NCI-H748 (cell line): ENCODE measurements around the gene SP6.

Experiments used
- DNase-seq: peaks from one replicate; lab custom pipeline; 2025; ENCODE audit not compliant: unreplicated experiment; lab: John Stamatoyannopoulos, UW

SP6 gene

DNA sequence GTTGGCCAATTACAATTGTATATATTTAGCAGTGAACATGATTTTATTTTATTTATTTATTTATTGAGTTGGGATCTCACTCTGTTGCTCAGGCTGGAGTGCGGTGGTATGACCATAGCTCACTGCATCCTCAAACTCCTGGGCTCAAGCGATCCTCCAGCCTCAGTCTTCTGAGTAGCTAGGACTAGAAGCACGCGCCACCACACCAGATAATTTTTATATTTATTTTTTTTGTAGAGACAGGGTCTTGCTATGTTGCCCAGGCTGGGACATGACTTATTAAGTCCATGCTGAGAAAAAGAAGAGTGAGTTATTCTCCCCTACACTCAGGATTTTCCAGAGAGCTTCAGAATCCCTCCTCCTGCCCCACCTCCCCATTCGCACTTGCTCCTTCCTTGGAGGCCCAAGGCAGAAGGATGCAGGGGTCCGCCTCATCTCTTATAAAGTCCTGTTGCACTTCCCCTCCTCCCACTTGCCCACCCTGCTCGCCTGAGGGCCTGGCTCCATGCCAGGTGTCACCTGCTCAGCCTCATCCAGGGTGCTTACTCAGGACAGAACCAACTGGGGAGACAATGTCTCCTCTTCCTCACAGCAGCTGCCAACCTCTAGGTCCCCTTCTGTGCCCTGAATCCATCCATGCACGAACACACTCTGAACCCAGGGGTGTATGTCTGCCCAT lies 29.0 kb upstream of the SP6 start:
- no peak for DNase-seq

DNA sequence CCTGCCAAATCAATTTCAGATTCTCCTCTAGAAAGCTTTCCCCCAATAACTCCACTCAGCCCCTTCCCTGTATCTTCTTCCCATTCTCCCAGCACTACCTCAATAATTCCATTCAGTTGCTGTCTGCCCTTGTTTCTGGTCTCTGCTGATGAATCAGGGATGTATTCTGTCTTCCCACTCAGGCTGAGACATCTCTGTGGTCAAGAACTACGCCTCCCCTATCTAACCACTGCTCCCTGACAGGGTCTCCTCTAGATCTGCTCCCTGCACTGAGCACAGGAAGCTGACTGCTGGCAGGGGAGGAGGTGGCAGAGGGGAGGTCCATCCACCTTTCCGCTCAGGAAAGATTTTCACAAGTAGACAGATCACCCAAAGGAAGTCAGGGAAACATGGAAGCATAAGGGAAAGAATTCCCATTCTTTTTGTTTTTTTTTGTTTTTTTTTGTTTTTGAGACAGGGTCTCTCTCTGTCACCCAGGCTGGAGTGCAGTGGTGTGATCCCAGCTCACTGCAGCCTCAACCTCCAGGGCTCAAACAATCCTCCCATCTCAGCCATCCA lies 28.1 kb upstream of the SP6 start:
- DNase-seq = no peak

DNA sequence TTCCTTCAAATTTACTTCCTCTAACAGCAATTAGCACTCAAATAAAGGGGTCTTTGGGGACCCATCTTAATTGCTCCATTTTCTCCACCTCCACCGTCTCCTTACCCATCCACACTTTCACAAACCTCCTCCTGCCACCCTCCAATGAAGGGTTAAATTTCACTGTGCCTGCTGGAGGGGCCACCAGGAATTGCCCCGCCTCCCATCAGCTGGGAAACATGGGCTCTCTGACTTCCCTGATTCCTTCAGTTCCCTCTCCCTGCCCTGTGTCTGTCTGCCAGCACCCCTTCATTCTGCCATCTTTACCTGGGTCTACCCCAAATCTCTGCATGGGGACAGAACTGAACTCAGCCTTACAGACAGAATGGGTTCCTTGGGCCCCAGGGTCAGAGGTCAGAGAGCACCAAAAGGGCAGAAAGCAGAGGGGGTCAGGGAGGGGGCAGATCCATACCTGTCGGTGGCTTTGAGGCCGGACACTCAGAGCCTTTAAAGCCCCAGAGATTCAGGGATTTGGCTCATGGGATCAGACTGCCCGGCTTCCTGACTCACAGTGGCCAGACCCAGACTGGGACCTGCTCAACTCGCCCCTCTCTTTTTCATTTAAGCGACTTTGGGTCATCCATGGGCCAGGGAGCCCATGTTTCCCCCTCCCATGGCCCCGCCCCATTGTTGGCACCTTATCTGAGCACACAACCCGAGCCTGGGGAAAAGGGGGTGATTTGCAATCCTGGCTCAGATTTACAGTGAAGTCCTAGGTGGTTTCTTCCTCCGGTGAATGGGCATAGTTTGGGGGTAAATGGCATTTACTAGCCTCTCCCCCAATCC lies 27.5 kb upstream of the SP6 start:
- DNase-seq = no peak

GRCh38 chr17:47877368-47878034 lies 26.5 kb upstream of the SP6 start:
- DNase-seq = no peak

DNA sequence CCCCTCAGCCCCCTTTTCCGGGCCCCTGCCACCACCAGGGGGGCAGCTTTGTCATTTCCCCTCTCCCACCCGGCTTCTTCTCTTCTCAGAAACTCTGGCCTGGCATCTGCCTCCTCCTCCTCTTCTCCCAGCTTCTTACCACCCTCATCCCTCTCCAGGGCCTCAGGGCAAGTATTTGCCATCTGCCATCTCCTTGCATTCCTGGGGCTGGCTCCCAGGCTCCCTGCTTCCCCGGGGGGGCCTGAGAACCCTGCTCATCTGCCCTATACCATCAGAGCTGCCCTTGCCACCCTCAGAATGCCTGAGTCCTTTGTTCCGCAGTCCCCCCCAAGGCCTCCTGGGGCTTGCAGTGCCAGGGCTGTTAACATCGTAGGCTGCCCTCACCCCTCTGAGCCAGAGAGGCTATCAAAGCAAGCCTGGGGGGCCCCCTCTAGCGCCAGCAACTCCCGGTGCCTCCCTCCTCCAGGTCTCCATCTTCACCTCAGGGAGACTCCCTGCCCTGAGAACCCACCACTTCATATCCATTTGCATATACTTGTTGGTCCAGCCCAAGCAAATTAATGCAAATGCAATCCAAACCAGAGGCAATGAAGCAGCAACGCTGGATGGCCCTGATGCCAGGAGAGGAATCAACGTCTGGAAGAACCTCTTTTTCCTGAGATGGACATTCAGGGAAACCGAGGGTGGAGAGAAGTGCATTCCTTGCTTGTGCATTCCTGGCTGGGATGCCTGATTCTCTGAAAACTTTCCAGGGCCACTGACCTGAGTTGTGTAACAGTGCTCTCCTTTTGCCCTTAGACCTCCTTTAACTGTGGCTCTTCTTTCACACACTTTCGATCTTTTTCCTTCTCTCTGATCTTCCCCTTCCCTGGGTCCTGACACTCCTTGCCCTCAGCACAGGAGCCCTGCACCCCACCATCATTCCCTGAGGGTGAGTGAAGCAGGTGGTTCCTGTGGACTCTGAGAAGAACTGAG lies 24.3 kb upstream of the SP6 start:
- DNase-seq = no peak

DNA sequence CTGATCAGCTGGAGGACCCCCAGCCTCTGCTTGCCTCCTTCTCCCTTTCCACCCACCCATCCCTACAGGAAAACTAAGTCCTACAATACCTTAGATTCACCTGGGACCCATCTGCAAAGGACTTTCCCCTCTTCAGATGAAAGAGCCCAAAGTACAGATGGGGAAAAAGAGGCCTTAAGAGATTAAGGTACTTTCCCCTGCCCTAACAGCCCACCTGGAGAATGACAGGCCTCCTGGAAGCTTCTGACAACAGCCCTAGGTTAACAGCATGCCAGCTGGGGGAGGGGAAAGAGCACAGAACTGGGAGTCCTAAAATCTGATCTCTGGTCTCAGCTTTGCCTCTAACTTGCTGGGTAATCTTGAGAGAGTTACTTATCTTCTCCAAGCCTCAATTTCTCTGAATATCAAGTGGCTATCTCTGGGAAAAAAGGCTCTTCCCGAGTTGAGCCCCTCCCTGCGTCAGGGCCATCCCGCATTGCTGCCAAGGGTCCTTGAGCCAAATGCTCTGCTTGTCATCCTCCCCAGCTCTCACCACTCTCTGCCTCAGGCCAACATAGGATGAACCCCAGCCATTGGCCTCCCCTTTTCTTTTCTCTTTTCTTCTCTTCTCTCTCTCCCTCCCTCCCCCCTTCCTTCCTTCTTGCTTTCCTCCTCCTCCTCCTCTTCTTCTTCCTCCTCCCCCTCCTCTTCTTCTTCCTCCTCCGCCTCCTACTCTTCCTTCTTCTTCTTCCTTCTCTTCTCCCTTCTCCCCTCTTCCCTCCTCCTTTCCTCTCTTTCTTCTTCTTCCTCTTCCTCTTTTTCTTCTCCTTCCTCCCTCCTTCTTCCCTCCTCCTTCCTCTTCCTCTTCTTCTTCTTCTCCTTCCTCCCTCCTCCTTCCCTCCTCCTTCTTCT lies 22.5 kb upstream of the SP6 start:
- no peak for DNase-seq

GRCh38 chr17:47872651-47873161 lies 21.7 kb upstream of the SP6 start:
- DNase-seq = no peak

GRCh38 chr17:47872019-47872650 lies 21.2 kb upstream of the SP6 start:
- peak; percentile 19 for DNase-seq

GRCh38 chr17:47871048-47871447 lies 20.1 kb upstream of the SP6 start:
- DNase-seq = no peak

DNA sequence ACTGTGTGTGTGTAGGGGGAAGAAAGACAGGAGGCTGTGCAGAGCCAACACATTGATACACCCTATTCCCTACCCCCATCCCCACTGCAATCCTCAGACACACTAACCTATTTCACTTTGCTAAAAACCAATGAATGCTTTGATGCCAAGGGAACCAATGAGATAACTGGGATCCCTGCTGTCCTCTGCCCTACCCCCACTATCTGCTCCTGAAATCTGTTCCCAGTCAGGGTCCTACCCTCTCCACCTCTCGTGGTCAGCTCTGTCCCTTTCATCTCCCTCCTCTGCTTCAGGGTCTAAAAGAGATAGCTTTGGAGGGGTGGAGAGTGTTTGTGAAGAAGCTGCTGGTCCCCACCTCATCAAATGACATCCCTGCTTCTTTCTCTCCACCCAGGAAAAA lies 19.1 kb upstream of the SP6 start:
- DNase-seq = no peak

GRCh38 chr17:47869114-47869513 lies 18.2 kb upstream of the SP6 start:
- peak; percentile 18 for DNase-seq

- DNase-seq = no peak
Measured at GRCh38 chr17:47867813-47868533, 17.0 kb upstream of the SP6 start.

DNA sequence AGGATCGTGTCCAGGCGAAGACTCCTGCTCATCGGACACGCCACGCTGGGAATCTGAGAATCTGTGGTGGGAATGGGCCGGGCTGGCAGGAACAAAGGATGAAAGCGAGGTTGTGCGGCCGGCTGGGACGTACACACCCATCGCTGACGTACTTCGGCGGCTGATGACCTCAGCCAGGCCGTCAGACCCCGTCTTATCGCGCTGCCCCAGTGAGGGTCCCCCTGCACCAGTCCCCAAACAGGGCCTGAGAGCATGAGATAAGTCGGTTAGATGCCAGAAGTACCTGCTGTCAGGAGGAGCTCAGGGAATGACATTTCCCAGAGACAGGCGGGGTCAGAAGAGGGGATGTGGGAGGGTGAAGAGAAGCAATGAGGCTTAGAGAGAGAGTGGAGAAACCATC lies 16.0 kb upstream of the SP6 start:
- DNase-seq = no peak

DNA sequence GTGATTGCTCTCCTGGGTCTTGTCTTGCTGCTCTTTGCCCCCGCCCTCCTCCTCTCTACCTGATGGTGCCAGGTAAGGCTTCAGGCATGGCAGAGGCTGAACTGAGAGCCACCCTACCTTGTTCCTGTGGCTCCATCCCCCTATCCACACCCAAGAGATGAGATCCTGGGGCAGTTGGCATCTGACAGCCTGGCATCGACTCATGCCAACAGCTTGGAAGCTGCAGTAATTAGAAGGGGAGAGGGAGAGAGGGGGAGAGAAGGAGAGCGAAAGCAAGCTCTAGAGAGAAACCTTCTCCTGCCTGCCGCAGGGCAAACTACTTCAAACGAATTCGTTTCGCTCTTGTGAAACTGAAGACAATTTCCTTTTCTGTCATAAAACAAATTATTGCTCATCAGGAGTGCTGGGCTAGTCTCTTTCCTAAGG lies 13.8 kb upstream of the SP6 start:
- DNase-seq = no peak

- DNase-seq = peak; percentile 20
Measured at GRCh38 chr17:47862621-47863440, 11.9 kb upstream of the SP6 start.

- no peak for DNase-seq
Measured at GRCh38 chr17:47860386-47860785, 9.4 kb upstream of the SP6 start.
